ENCODE results near the gene PNMA8A. TPM values are rescaled to one million over a fixed set of nuclear protein-coding genes. Genes with fewer than 3 reads are reported as not detected.

PNMA8A gene
- total and polyA plus RNA-seq, 2 donors (not counting 1 experiment from before 2014, with no cell fraction given) = not detected

- Mint-ChIP-seq H3K27ac (no peak overlapping the region), H3K4me1 (no peaks in the 10 kb centered on the region), H3K4me3 (no peak overlapping the region), H3K9me3 (ENCODE audit: insufficient read depth) (peaks cover 7% of the 10 kb centered on the region), H3K27me3 (peaks cover 19% of the 10 kb centered on the region)
- ATAC-seq (ENCODE audit: low read depth) = no peak
- intact Hi-C loops (cut with micrococcal nuclease) = no loop called here
- Histone ChIP-seq H3K36me3 (replicated peaks in 1 of 2; ENCODE audit: control extremely low read depth in 1 of 2, control insufficient read depth in 1 of 2, extremely low read depth in 1 of 2, insufficient read depth in 2 of 2, low read length in 1 of 2) (no peaks in the 10 kb centered on the region), H3K79me2 (ENCODE audit: control insufficient read depth, insufficient read depth, low read length) (no peaks in the 10 kb centered on the region), H3K4me2 (replicated peaks; ENCODE audit: low read depth, low read length, poor library complexity, severe bottlenecking) (no peak overlapping the region), H3K4me3 (ENCODE audit: control extremely low read depth in 1 of 5, extremely low read depth in 1 of 5, insufficient read depth in 1 of 5, low read depth in 2 of 5, low read length in 4 of 5) (no peak overlapping the region), H3K27ac (ENCODE audit: low read length in 2 of 2) (no peak overlapping the region), H3K4me1 (ENCODE audit: control insufficient read depth in 2 of 2, insufficient read depth in 2 of 2, low read length in 2 of 2) (no peaks in the 10 kb centered on the region), H2AFZ (ENCODE audit: insufficient read depth, low read depth, low read length, poor library complexity, severe bottlenecking) (no peak overlapping the region), H4K20me1 (ENCODE audit: control insufficient read depth, insufficient read depth, low read length, poor library complexity, severe bottlenecking) (no peaks in the 10 kb centered on the region), H3K9ac (ENCODE audit: low read length) (no peak overlapping the region), H3K9me3 (ENCODE audit: control extremely low read depth in 1 of 3, control insufficient read depth in 2 of 3, insufficient read depth in 1 of 3, low read length in 2 of 3) (peaks cover 0 to 6% (median 4%) of the 10 kb centered on the region in 3 donors), H3K27me3 (replicated peaks in 1 of 4; ENCODE audit: control extremely low read depth in 1 of 4, control insufficient read depth in 3 of 4, insufficient read depth in 4 of 4, low read length in 3 of 4) (peaks cover 0 to 7% (median 0%) of the 10 kb centered on the region in 4 experiments)
- no peak for DNase-seq
- CTCF ChIA-PET = no interaction called here
- TF ChIP-seq EZH2 (IDR thresholded peaks at IDR 0.05; ENCODE audit: borderline replicate concordance, insufficient read depth, low read depth, low read length, poor library complexity, severe bottlenecking) = no peak
- WGBS (ENCODE audit: insufficient coverage) = 89% methylated on average over 14 of the region's 15 CpGs
- POLR2A ChIA-PET = no interaction called here
Observed at GRCh38 chr19:46446021-46446420, 25.3 kb downstream of the PNMA8A start.

GRCh38 chr19:46442808-46443450, 28.4 kb downstream of the PNMA8A start:
- no peak overlapping the region for H3K4me3 Mint-ChIP-seq
- Histone ChIP-seq H3K36me3 (replicated peaks in 1 of 2; ENCODE audit: control extremely low read depth in 1 of 2, control insufficient read depth in 1 of 2, extremely low read depth in 1 of 2, insufficient read depth in 2 of 2, low read length in 1 of 2) (no peaks in the 10 kb centered on the region), H3K27me3 (replicated peaks in 1 of 4; ENCODE audit: control extremely low read depth in 1 of 4, control insufficient read depth in 3 of 4, insufficient read depth in 4 of 4, low read length in 3 of 4) (peaks cover 0 to 4% (median 0%) of the 10 kb centered on the region in 4 experiments), H3K4me2 (replicated peaks; ENCODE audit: low read depth, low read length, poor library complexity, severe bottlenecking) (no peak overlapping the region), H3K4me1 (ENCODE audit: control insufficient read depth in 2 of 2, insufficient read depth in 2 of 2, low read length in 2 of 2) (no peaks in the 10 kb centered on the region), H3K27ac (ENCODE audit: low read length in 2 of 2) (no peak overlapping the region), H2AFZ (ENCODE audit: insufficient read depth, low read depth, low read length, poor library complexity, severe bottlenecking) (no peak overlapping the region), H3K9ac (ENCODE audit: low read length) (no peak overlapping the region), H4K20me1 (ENCODE audit: control insufficient read depth, insufficient read depth, low read length, poor library complexity, severe bottlenecking) (no peaks in the 10 kb centered on the region), H3K9me3 (ENCODE audit: control extremely low read depth in 1 of 3, control insufficient read depth in 2 of 3, insufficient read depth in 1 of 3, low read length in 2 of 3) (no peaks in the 10 kb centered on the region), H3K4me3 (ENCODE audit: control extremely low read depth in 1 of 5, extremely low read depth in 1 of 5, insufficient read depth in 1 of 5, low read depth in 2 of 5, low read length in 4 of 5) (no peak overlapping the region), H3K79me2 (ENCODE audit: control insufficient read depth, insufficient read depth, low read length) (no peaks in the 10 kb centered on the region)
- ATAC-seq (ENCODE audit: low read depth) (no peak), DNase-seq (no peak)
- TF ChIP-seq EZH2 (IDR thresholded peaks at IDR 0.05; ENCODE audit: borderline replicate concordance, insufficient read depth, low read depth, low read length, poor library complexity, severe bottlenecking) (no peak), CTCF (IDR thresholded peaks at IDR 0.05) (no peak)
- no peak overlapping the region for H3K27ac Mint-ChIP-seq
- 57% methylated on average over 4 of the region's 8 CpGs for WGBS (ENCODE audit: insufficient coverage)
- POLR2A ChIA-PET = no interaction called here
- H3K27me3 Mint-ChIP-seq = peaks cover 9% of the 10 kb centered on the region
- intact Hi-C loops (cut with micrococcal nuclease) = no loop called here
- CTCF ChIA-PET = no interaction called here
- H3K9me3 Mint-ChIP-seq (ENCODE audit: insufficient read depth) = no peaks in the 10 kb centered on the region
- H3K4me1 Mint-ChIP-seq = no peaks in the 10 kb centered on the region

Measured in B cell (primary cell).